Measurements from ENCODE around the gene MYO1E. TPM values are rescaled to one million over a fixed set of nuclear protein-coding genes. Genes with fewer than 3 reads are reported as not detected.

Gene MYO1E
- total RNA-seq, 6 experiments from 2014 or later: 108 to 142 (median 115) TPM

- Mint-ChIP-seq H3K9me3 (no peaks in the 10 kb centered on the region), H3K4me3 (no peak overlapping the region), H3K27ac (no peak overlapping the region), H3K27me3 (ENCODE audit: insufficient read depth) (no peaks in the 10 kb centered on the region), H3K36me3 (ENCODE audit: low read depth) (peaks cover 16% of the 10 kb centered on the region), H3K4me1 (ENCODE audit: low read depth) (peaks cover 53% of the 10 kb centered on the region)
- no peak for DNase-seq
- TF ChIP-seq, protein P1, sequence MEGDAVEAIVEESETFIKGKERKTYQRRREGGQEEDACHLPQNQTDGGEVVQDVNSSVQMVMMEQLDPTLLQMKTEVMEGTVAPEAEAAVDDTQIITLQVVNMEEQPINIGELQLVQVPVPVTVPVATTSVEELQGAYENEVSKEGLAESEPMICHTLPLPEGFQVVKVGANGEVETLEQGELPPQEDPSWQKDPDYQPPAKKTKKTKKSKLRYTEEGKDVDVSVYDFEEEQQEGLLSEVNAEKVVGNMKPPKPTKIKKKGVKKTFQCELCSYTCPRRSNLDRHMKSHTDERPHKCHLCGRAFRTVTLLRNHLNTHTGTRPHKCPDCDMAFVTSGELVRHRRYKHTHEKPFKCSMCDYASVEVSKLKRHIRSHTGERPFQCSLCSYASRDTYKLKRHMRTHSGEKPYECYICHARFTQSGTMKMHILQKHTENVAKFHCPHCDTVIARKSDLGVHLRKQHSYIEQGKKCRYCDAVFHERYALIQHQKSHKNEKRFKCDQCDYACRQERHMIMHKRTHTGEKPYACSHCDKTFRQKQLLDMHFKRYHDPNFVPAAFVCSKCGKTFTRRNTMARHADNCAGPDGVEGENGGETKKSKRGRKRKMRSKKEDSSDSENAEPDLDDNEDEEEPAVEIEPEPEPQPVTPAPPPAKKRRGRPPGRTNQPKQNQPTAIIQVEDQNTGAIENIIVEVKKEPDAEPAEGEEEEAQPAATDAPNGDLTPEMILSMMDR (IDR thresholded peaks at IDR 0.05): peak; percentile 63
Measured at GRCh38 chr15:59360305-59360704, 12.4 kb downstream of the MYO1E start.

- H3K4me3 Mint-ChIP-seq: no peak overlapping the region
- TF ChIP-seq, protein P1 (IDR thresholded peaks at IDR 0.05): no peak
- no peaks in the 10 kb centered on the region; the same call in 1 of the 2 replicates for H3K27me3 Mint-ChIP-seq (ENCODE audit: insufficient read depth)
- no peak overlapping the region for H3K27ac Mint-ChIP-seq
- peaks cover 36% of the 10 kb centered on the region for H3K4me1 Mint-ChIP-seq (ENCODE audit: low read depth)
- no peak for DNase-seq
- no peaks in the 10 kb centered on the region for H3K9me3 Mint-ChIP-seq
- H3K36me3 Mint-ChIP-seq (ENCODE audit: low read depth): peaks cover 19% of the 10 kb centered on the region
Measured at GRCh38 chr15:59355730-59356129, 16.9 kb downstream of the MYO1E start.

GRCh38 chr15:59354417-59355031 is 18.1 kb downstream of the MYO1E start:
- no peaks in the 10 kb centered on the region for H3K9me3 Mint-ChIP-seq
- DNase-seq: no peak
- TF ChIP-seq, protein P1 (IDR thresholded peaks at IDR 0.05): no peak
- no peak overlapping the region for H3K27ac Mint-ChIP-seq
- peaks cover 17% of the 10 kb centered on the region for H3K36me3 Mint-ChIP-seq (ENCODE audit: low read depth)
- no peaks in the 10 kb centered on the region; the same call in 1 of the 2 replicates for H3K27me3 Mint-ChIP-seq (ENCODE audit: insufficient read depth)
- no peak overlapping the region for H3K4me3 Mint-ChIP-seq
- H3K4me1 Mint-ChIP-seq (ENCODE audit: low read depth): peaks cover 37% of the 10 kb centered on the region

DNA sequence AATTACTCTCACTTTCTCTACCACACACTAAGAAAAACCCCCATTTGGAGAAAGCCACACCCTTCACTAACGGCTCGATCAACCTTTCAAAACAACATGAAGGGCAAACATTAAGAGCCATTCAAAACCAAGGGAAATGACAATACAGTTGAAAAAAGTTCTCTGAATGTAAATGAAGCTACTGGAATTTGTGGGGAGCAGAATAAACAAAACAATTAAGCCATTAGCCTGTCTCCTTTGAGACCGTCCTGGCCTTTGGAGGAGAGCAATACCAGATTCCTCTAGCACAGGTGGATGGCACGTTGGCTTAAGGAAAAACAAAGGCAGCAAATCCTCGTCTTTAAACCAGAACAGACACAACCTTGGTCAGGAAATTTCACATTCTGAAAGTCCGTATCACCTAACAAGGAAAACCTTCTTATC is 18.7 kb downstream of the MYO1E start:
- peaks cover 42% of the 10 kb centered on the region for H3K4me1 Mint-ChIP-seq (ENCODE audit: low read depth)
- peaks cover 17% of the 10 kb centered on the region for H3K36me3 Mint-ChIP-seq (ENCODE audit: low read depth)
- TF ChIP-seq, protein P1 (IDR thresholded peaks at IDR 0.05): no peak
- H3K27me3 Mint-ChIP-seq (ENCODE audit: insufficient read depth): no peaks in the 10 kb centered on the region; the same call in 1 of the 2 replicates
- H3K9me3 Mint-ChIP-seq: no peaks in the 10 kb centered on the region
- no peak overlapping the region for H3K4me3 Mint-ChIP-seq
- DNase-seq: no peak
- H3K27ac Mint-ChIP-seq: no peak overlapping the region

- H3K27ac Mint-ChIP-seq: no peak overlapping the region
- H3K9me3 Mint-ChIP-seq: no peaks in the 10 kb centered on the region
- H3K27me3 Mint-ChIP-seq (ENCODE audit: insufficient read depth): no peaks in the 10 kb centered on the region; the same call in 1 of the 2 replicates
- DNase-seq: no peak
- H3K4me1 Mint-ChIP-seq (ENCODE audit: low read depth): peaks cover 42% of the 10 kb centered on the region
- no peak overlapping the region for H3K4me3 Mint-ChIP-seq
- H3K36me3 Mint-ChIP-seq (ENCODE audit: low read depth): peaks cover 12% of the 10 kb centered on the region
- TF ChIP-seq, protein P1 (IDR thresholded peaks at IDR 0.05): no peak
Measured at GRCh38 chr15:59352683-59353082, 20.0 kb downstream of the MYO1E start.
